Colonic mucosa (tissue), 4 donors: ENCODE measurements around the gene ABL1. TPM values are rescaled to one million over a fixed set of nuclear protein-coding genes. Genes with fewer than 3 reads are reported as not detected.
A peak's percentile ranks its signal among the peaks of the same experiment; 100 is the strongest.

Source experiments
- DNase-seq: peaks from one replicate; pipeline ENCODE4 v3.0.0-alpha.2; 2020
- H3K27ac ChIP-seq: fragments of 200-600 bp; one replicate; pipeline ENCODE4 v1.8.0; 2021
- H3K27me3 ChIP-seq: fragments of 200-600 bp; one replicate; pipeline ENCODE4 v1.8.0; 2021
- H3K36me3 ChIP-seq: fragments of 200-600 bp; one replicate; pipeline ENCODE4 v1.8.0; 2021
- H3K4me1 ChIP-seq: fragments of 200-600 bp; one replicate; pipeline ENCODE4 v1.8.0; 2021; ENCODE audit warnings: mild to moderate bottlenecking
- H3K4me3 ChIP-seq: fragments of 200-600 bp; one replicate; pipeline ENCODE4 v1.8.0; 2021
- H3K9ac ChIP-seq, 2 donors: one replicate each; pipeline ENCODE4 v1.7.0; 2013; ENCODE audit warnings: control low read depth in 2 of 2, low read depth in 2 of 2, low read length in 2 of 2
- H3K9me3 ChIP-seq: fragments of 200-600 bp; one replicate; pipeline ENCODE4 v1.8.0; 2021
- CTCF ChIP-seq: fragments of 200-600 bp; IDR thresholded peaks from one replicate; pipeline ENCODE4 v1.8.0; 2022; ENCODE audit warnings: antibody characterized with exemption, mild to moderate bottlenecking
- intact Hi-C: fragments of 100-400 bp; cut with DNase I; formaldehyde crosslinking; loops from one replicate; pipeline ENCODE4 v1.14.1; 2022
- total RNA-seq, 2 donors: library from RNA; stranded (reverse); fragmentation: NEBNext Ultra II Directional in 1 of 2; extraction: Animal tissue kit (Norgen Biotek cat#: 25700) in 1 of 2; gene quantifications; one replicate each; pipeline ENCODE4 v1.2.1, GENCODE V29; 2021
- donor health status: healthy.
- donor health status: DM: no; HTN: no; CAD: no.
- donor health status: DM: no; HTN: no; CAD: no.

Gene ABL1
- total RNA-seq, 2 donors from 2014 or later, result 86.0 to 97.9 TPM

- H3K4me3 ChIP-seq, result no peak overlapping the region
- no peak overlapping the region for H3K27ac ChIP-seq
- no peak for TF ChIP-seq CTCF
- no peaks in the 10 kb centered on the region for H3K27me3 ChIP-seq
- H3K9me3 ChIP-seq, result no peaks in the 10 kb centered on the region
- intact Hi-C loops, result loop anchor here (10.0 kb wide), 1 partner anchor 96 kb away; no protein-coding TSS in a partner anchor
- H3K36me3 ChIP-seq, result no peaks in the 10 kb centered on the region
- no peaks in the 10 kb centered on the region for H3K4me1 ChIP-seq
- DNase-seq, result peak; percentile 66
- no peak overlapping the region for H3K9ac ChIP-seq
These were observed 63.4 kb downstream of the ABL1 start for GRCh38 chr9:130898552-130898852.

- Histone ChIP-seq H3K36me3 (no peaks in the 10 kb centered on the region), H3K4me1 (no peaks in the 10 kb centered on the region), H3K9ac (no peak overlapping the region), H3K4me3 (no peak overlapping the region), H3K27ac (no peak overlapping the region), H3K27me3 (no peaks in the 10 kb centered on the region), H3K9me3 (no peaks in the 10 kb centered on the region)
- intact Hi-C loops, result loop anchor here (10.0 kb wide), 1 partner anchor 96 kb away; no protein-coding TSS in a partner anchor
- no peak for TF ChIP-seq CTCF
- peak; percentile 47 for DNase-seq
These were observed 64.1 kb downstream of the ABL1 start for GRCh38 chr9:130899051-130899748.

DNA sequence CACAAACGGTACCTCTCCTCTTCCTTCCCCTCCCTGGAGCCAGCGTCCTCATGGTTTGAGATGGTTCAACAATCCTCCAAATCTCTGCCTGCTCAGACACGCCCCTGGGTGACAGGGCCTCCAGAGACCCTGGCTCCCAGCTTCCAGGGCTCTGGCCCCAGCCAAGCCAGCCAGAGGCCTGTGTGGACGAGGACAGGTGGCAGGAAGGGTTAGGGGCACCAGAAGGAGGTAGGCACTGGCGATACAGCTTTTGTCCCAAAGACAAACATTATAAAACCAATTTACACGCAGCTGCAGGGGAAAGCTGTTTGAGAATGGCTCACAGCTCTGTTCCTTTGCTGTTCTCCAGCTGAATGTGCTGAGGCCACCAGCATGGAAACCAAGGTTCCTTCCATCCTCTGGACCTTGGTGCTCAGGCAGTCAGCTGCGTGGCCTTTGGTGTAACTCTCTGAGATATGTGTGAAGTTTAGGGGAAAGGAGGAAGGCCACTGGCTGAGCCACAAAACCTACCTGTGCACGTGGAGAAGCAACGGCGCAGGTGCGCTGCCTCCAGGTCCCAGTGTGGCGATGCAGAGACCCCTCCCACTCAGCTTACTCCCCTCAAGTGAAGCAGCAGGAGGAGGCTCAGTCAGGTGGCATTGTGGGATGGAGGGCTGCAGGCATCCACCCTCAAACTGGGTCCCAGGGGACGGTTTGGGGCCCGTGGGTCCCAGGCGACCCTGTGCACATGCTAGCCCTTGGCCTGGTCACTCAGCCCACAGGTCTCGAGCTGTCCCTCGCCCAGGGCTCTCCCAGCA, 65.8 kb downstream of the ABL1 start:
- intact Hi-C loops, result no loop called here
- no peak for DNase-seq
- no peaks in the 10 kb centered on the region for H3K9me3 ChIP-seq
- H3K4me3 ChIP-seq, result no peak overlapping the region
- H3K36me3 ChIP-seq, result no peaks in the 10 kb centered on the region
- no peak for TF ChIP-seq CTCF
- H3K9ac ChIP-seq, result no peak overlapping the region
- H3K27me3 ChIP-seq, result no peaks in the 10 kb centered on the region
- H3K27ac ChIP-seq, result no peak overlapping the region
- no peaks in the 10 kb centered on the region for H3K4me1 ChIP-seq

DNA sequence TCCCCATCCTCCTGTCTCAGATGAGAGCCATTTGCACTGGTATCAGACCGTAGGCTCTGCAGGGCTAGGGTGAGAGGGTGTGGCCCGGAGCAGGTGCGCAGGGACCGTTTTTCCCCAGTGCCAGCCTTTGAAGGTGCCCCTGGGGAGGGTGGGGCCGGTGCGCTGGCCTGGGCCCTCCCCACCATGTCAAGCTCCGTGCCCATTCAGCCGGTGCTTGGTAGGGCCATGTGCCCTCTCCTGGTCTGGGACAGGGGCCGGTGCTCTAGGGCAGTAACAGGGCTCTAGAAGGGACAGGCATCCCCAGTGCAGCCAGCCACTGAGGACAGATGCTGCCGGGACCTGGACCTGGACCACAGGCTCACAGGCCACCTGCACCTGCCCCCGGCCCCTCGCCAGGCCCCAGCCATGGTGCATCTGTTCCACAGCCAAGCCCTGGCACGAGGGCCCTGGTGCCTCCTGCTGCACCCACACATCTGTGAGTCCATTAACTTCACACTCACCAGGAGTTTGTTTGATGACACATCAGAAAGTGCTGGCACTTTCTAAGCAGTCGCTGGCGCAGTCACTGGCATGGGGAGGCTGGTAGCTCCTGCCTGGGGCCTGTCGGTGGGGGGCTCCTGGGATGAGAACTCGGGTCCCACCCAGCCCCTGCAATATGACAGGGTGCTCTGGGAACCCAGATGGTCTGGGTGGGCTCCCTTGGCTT, 66.6 kb downstream of the ABL1 start:
- intact Hi-C loops, result no loop called here
- no peak for TF ChIP-seq CTCF
- H3K4me1 ChIP-seq, result no peaks in the 10 kb centered on the region
- peak; percentile 43 for DNase-seq
- H3K9ac ChIP-seq, result no peak overlapping the region
- H3K36me3 ChIP-seq, result no peaks in the 10 kb centered on the region
- H3K27ac ChIP-seq, result no peak overlapping the region
- H3K9me3 ChIP-seq, result no peaks in the 10 kb centered on the region
- H3K4me3 ChIP-seq, result no peak overlapping the region
- no peaks in the 10 kb centered on the region for H3K27me3 ChIP-seq
